HFF-Myc (cell line): ENCODE data around the gene MUSK.

Experiments
- DNase-seq: peaks from one replicate; pipeline ENCODE4 v3.0.0-alpha.2; 2011; ENCODE audit warnings: low read depth; ENCODE audit errors: extremely low read depth
- H3K4me3 ChIP-seq: replicated peaks from 2 replicates; pipeline ENCODE4 v1.5.1; 2011; ENCODE audit warnings: low read depth, mild to moderate bottlenecking, control low read depth, low read length
- TF ChIP-seq, protein P1 (sequence below): IDR thresholded peaks from 2 replicates; pipeline ENCODE4 v1.5.1; 2012; ENCODE audit warnings: mild to moderate bottlenecking, low read depth, low read length, control low read depth; ENCODE audit errors: missing control alignments

Gene MUSK

DNA sequence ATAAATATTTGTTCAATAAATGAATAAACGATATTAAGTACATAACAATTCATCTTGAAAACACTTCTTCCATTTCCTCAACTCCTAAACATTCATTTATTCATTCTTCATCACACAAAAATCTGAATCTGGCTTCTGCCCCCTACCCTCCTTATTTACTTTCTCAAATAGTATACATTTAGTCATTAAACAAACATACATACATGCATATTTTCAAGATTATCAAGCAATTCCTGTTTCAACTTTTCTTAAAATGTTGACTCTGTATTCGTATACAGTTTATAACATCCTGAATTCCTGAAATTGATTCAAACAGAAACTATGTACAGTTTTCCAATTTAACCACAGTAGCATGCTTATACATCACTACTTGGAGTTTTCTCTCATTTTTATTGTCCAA lies 129.0 kb downstream of the MUSK start:
- H3K4me3 ChIP-seq, result no peak overlapping the region
- TF ChIP-seq, protein P1, sequence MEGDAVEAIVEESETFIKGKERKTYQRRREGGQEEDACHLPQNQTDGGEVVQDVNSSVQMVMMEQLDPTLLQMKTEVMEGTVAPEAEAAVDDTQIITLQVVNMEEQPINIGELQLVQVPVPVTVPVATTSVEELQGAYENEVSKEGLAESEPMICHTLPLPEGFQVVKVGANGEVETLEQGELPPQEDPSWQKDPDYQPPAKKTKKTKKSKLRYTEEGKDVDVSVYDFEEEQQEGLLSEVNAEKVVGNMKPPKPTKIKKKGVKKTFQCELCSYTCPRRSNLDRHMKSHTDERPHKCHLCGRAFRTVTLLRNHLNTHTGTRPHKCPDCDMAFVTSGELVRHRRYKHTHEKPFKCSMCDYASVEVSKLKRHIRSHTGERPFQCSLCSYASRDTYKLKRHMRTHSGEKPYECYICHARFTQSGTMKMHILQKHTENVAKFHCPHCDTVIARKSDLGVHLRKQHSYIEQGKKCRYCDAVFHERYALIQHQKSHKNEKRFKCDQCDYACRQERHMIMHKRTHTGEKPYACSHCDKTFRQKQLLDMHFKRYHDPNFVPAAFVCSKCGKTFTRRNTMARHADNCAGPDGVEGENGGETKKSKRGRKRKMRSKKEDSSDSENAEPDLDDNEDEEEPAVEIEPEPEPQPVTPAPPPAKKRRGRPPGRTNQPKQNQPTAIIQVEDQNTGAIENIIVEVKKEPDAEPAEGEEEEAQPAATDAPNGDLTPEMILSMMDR, result no peak
- DNase-seq, result no peak

DNA sequence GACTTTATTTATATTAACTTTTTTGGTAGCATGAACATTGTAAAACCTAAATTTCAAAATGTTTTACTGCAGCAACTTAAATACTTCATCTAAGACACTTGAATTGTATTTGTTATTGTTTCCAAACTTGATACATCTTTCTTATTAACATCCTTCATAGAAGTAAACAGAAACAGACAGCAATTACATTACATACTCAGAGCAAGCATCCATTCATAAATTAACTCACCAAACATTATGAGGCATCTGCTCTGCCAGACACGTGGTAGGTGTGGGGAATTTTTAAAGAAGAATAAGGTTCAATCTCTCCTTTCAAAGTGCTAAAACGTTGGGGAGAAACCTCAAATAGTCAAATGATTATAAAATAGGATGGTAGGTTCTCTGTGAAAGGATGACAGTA lies 130.8 kb downstream of the MUSK start:
- DNase-seq, result no peak
- H3K4me3 ChIP-seq, result no peak overlapping the region
- TF ChIP-seq, protein P1, result no peak

DNA sequence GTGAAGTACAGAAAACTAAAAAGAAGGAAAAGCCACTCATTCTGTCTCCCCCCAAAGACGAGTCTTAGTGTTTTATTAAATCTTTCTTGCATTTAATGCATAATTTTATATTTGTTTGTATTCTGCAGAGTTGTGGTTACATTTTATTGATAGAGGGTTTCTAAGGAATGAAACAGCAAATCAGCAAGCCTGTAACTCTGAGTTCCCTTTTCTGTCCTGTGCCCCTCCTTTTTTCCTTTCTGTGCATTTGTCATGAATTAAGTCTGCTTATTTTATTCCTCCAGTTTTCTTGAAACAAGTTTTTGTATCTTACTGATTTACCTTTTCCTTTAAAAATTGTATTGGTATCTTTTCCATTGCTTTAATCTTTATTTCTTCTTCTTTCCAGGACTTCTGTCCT lies 132.8 kb downstream of the MUSK start:
- no peak overlapping the region for H3K4me3 ChIP-seq
- DNase-seq, result no peak
- TF ChIP-seq, protein P1, result no peak

DNA sequence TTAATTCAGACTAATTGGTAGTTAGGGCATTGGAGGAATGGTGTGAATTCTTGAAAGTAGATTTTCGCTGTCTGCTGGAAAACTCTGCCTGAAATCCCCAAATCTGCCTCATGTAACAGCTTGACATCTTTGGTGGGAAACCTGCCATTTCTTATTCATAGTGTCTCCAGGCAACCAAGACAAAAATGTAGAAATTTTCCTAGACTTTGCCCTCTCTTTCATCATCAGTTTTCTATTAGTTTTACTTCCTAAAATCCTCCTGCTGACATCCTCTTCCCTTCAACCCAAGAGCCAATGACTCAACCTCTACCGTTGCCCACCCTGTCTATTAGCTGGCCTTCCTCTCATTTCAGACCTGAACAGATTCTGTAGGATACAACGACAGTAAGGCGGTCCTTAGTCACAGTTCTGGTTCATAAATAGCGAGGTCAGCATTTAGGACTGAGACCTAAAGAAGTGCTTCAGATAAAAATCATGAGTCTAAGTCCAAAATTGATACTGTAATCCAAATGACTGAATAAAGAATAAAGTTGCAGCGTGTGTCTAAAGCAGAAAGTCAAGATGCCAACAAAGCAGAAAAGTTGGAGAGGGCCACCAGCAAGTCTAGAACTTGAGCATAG lies 133.9 kb downstream of the MUSK start:
- DNase-seq, result no peak
- TF ChIP-seq, protein P1, result no peak
- no peak overlapping the region for H3K4me3 ChIP-seq

DNA sequence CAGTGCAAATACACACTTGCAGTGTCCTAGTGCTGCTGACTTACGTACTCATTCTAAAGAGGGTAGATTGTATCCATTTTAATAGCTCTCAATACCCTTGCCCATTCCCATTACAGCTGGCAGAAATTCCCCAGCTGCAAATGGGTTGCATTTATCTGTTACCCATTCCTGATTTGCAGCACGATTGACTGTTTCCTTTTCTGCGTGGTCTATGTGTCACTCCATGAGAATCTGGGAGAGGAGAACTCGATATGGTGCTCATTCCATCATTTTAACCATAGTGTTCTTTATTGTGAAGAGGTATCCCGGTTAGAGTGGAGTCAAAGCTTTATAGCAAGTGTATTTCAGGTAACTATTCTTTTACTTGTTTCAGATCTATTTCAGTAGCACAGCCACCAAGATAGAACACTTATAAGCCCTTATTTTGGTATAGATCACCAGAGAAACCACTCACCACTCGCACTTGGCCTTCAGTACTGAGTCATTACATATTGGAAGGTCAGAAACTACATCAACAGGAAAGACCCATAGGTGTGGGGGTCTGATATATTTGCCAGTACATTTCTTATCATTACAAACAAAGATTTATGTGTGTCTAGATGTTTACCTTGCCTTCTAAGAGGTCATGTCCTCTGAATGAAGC lies 139.5 kb downstream of the MUSK start:
- TF ChIP-seq, protein P1, result no peak
- no peak for DNase-seq
- no peak overlapping the region for H3K4me3 ChIP-seq

DNA sequence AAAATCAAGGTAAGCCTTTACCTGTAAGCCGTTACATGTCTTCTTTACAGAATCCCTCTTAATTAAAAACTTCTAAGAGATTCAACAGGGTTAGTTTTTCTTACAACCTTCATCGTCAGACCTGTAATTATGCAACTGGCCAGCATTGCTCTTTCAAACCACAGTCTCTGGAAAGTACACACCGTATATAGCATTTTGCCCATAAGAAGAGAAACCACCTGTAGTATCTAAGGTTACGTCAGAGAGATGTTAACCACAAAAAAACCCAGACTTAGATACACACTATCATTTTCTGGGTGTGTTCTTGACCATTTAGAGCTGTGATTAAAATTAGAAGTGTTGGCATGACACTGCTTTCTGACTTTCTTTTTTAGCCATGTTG lies 140.0 kb downstream of the MUSK start:
- H3K4me3 ChIP-seq, result no peak overlapping the region
- TF ChIP-seq, protein P1, result no peak
- no peak for DNase-seq

DNA sequence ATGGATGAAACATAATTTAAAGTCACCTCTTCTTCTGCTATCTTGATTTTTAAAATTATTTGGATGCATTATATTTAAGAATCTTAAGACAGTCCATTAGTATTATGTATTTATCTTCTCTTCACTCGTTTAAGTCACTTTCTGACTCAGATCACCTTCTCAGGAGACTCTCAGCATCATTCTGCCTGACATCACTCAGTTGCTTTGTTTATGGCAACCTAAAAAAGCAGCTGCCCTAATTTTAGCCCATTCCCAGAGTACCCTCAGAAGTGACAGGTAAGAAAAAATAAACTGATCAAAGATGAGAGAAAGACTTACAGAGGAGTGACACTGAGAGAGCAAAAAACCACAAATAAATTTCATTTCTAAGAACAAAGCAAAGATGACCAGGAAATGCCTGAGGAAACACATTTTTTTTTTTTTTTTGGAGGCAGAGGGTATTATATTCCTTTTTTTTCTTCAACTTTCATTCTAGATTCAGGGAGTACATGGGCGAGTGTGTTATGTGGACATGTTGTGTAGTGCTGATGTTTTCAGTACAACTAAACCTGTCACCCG lies 140.5 kb downstream of the MUSK start:
- H3K4me3 ChIP-seq, result no peak overlapping the region
- TF ChIP-seq, protein P1, result no peak
- no peak for DNase-seq
